Gastrocnemius medialis (tissue), 4 donors: Measurements from ENCODE around the gene TLE1. TPM values are rescaled to one million over a fixed set of nuclear protein-coding genes. Genes with fewer than 3 reads are reported as not detected.
A peak's percentile ranks its signal among the peaks of the same experiment; 100 is the strongest.
"Not testable (repeated sequence)": the region's sequence is repeated elsewhere in the genome, so short reads cannot be mapped to it uniquely, and the experiment has no call there.

Source experiments
- ATAC-seq, 2 donors: fragments of 150-250 bp; one replicate each; pipeline ENCODE4 v1.9.1; 2016
- DNase-seq, 2 donors: peaks; one replicate each; pipeline ENCODE4 v3.0.0-alpha.2; 2019
- H3K27ac ChIP-seq, 4 donors: fragments of 200-600 bp; sonication (generic); 1 replicate in 1 of 4; 2 replicates in 3 of 4; pipeline ENCODE4 v1.5.1; 2016 to 2018; ENCODE audit warnings: mild to moderate bottlenecking in 2 of 4, moderate library complexity in 1 of 4
- H3K27me3 ChIP-seq, 3 donors: fragments of 200-600 bp; sonication (generic) in 2 of 3; 1 replicate in 1 of 3; 2 replicates in 2 of 3; pipeline versions ENCODE4 v1.5.1 to v1.6.0; 2016 to 2019; ENCODE audit warnings: mild to moderate bottlenecking in 1 of 3, moderate library complexity in 1 of 3
- H3K36me3 ChIP-seq, 2 donors: fragments of 200-600 bp; sonication (generic) in 1 of 2; one replicate each; pipeline ENCODE4 v1.5.1; 2017 to 2018
- H3K4me1 ChIP-seq, 2 donors: fragments of 200-600 bp; sonication (generic) in 1 of 2; one replicate each; pipeline ENCODE4 v1.5.1; 2016 to 2017; ENCODE audit warnings: mild to moderate bottlenecking in 2 of 2
- H3K4me3 ChIP-seq, 4 donors: fragments of 200-600 bp; sonication (generic) in 3 of 4; 1 replicate in 1 of 4; 2 replicates in 3 of 4; pipeline ENCODE4 v1.5.1; 2016 to 2019; ENCODE audit warnings: mild to moderate bottlenecking in 2 of 4
- H3K9me3 ChIP-seq, 3 donors: fragments of 200-600 bp; sonication (generic) in 2 of 3; 1 replicate in 1 of 3; 2 replicates in 2 of 3; pipeline ENCODE4 v1.5.1; 2016 to 2019
- CTCF ChIP-seq, 5 experiments: fragments of 450-650 bp in 3 of 5; fragments of 200-600 bp in 2 of 5; sonication (generic) in 2 of 5; IDR thresholded peaks in 4 of 5; conservative IDR thresholded peaks in 1 of 5; 1 replicate in 4 of 5; 2 replicates in 1 of 5; pipeline ENCODE4 v1.5.1; 2016 to 2019; ENCODE audit warnings: antibody characterized with exemption in 5 of 5, mild to moderate bottlenecking in 3 of 5, moderate library complexity in 3 of 5
- POLR2A ChIP-seq, 2 donors: fragments of 450-650 bp; IDR thresholded peaks; one replicate each; pipeline ENCODE4 v1.6.1; 2017; ENCODE audit warnings: antibody characterized with exemption in 2 of 2, mild to moderate bottlenecking in 2 of 2, moderate library complexity in 2 of 2
- in situ Hi-C, 4 donors: fragments of 200-750 bp; cut with MboI; loops; one replicate each; pipeline versions ENCODE4 v1.15.0 to v1.8.0; 2017; ENCODE audit warnings: low sequenced_read_pairs in 4 of 4
- intact Hi-C: fragments of 100-400 bp; cut with DNase I; formaldehyde crosslinking; loops from one replicate; pipeline ENCODE4 v1.15.1; 2023; ENCODE audit warnings: low total_unique reads
- total RNA-seq, 4 donors: library from RNA; depleted of rRNA; stranded (reverse); fragments of >200 nt; gene quantifications; one replicate each; pipeline versions ENCODE4 v1.1.0 to v1.2.3, GENCODE V29; 2016

The TLE1 gene
- total RNA-seq, 4 donors from 2014 or later: 32.0 to 159 (median 55.4) TPM

GRCh38 chr9:81693671-81694378 is 4.5 kb upstream of the TLE1 start:
- Histone ChIP-seq H3K4me3 (no peak overlapping the region), H3K27me3 (no peaks in the 10 kb centered on the region), H3K36me3 (no peaks in the 10 kb centered on the region), H3K4me1 (peaks cover 0 to 4% of the 10 kb centered on the region in 2 donors), H3K9me3 (no peaks in the 10 kb centered on the region), H3K27ac (no peak overlapping the region)
- in situ Hi-C loops (no loop called here), intact Hi-C loops (no loop called here)
- DNase-seq (no peak), ATAC-seq (no peak)
- TF ChIP-seq POLR2A (IDR thresholded peaks at IDR 0.05) (no peak), CTCF (IDR thresholded peaks at IDR 0.05 in 4 of 5, conservative IDR thresholded peaks at IDR 0.05 in 1 of 5) (no peak)

- H3K4me3 ChIP-seq: peak overlapping the region; percentile 74 to 91 (median 82)
- DNase-seq (no peak), ATAC-seq (no peak)
- in situ Hi-C loops: no loop called here
- TF ChIP-seq CTCF (IDR thresholded peaks at IDR 0.05 in 4 of 5, conservative IDR thresholded peaks at IDR 0.05 in 1 of 5) (no peak), POLR2A (IDR thresholded peaks at IDR 0.05) (no peak)
- no peaks in the 10 kb centered on the region for H3K9me3 ChIP-seq
- H3K27ac ChIP-seq: peak overlapping the region; percentile 94 to 98 (median 96)
- no peaks in the 10 kb centered on the region for H3K36me3 ChIP-seq
- no peaks in the 10 kb centered on the region for H3K27me3 ChIP-seq
- peaks cover 15 to 20% of the 10 kb centered on the region in 2 donors for H3K4me1 ChIP-seq
- intact Hi-C loops: no loop called here
Observed at GRCh38 chr9:81690251-81690851, 1.0 kb upstream of the TLE1 start.

- H3K36me3 ChIP-seq, H3K27me3 ChIP-seq, H3K9me3 ChIP-seq, in situ Hi-C loops, DNase-seq: not testable (repeated sequence)
- Histone ChIP-seq H3K4me3 (peak overlapping the region; percentile 74 to 92 (median 86)), H3K4me1 (peaks cover 28 to 34% of the 10 kb centered on the region in 2 donors), H3K27ac (peak overlapping the region; percentile 94 to 98 (median 96))
- intact Hi-C loops: loop anchor here (1.0 to 10.0 kb wide), 8 partner anchors 77 to 1624 kb away; no protein-coding TSS in a partner anchor
- peak in 1 of 2 donors; percentile 25 for ATAC-seq
Observed at GRCh38 chr9:81689093-81689342, 329 bp downstream of the TLE1 start.

GRCh38 chr9:81688262-81689092 is 870 bp downstream of the TLE1 start:
- H3K27me3 ChIP-seq, H3K9me3 ChIP-seq, in situ Hi-C loops, H3K36me3 ChIP-seq: not testable (repeated sequence)
- ATAC-seq: peak; percentile 51 to 53
- Histone ChIP-seq H3K4me1 (peaks cover 34 to 39% of the 10 kb centered on the region in 2 donors), H3K27ac (peak overlapping the region; percentile 94 to 98 (median 96)), H3K4me3 (peak overlapping the region; percentile 74 to 92 (median 86))
- intact Hi-C loops: loop anchor here (1.0 to 10.0 kb wide), 8 partner anchors 76 to 1624 kb away; no protein-coding TSS in a partner anchor
- DNase-seq: peak; percentile 73 to 80
- TF ChIP-seq POLR2A (IDR thresholded peaks at IDR 0.05): peak in 1 of 2 donors; percentile 42

- ATAC-seq (peak in 1 of 2 donors; percentile 3), DNase-seq (peak; percentile 30 to 45)
- no peaks in the 10 kb centered on the region for H3K27me3 ChIP-seq
- intact Hi-C loops (loop anchor here (1.0 to 10.0 kb wide), 9 partner anchors 75 to 1623 kb away; no protein-coding TSS in a partner anchor), in situ Hi-C loops (no loop called here)
- no peaks in the 10 kb centered on the region for H3K9me3 ChIP-seq
- peak overlapping the region; percentile 74 to 92 (median 86) for H3K4me3 ChIP-seq
- TF ChIP-seq CTCF (IDR thresholded peaks at IDR 0.05 in 4 of 5, conservative IDR thresholded peaks at IDR 0.05 in 1 of 5): no peak
- TF ChIP-seq POLR2A (IDR thresholded peaks at IDR 0.05): peak in 1 of 2 donors; percentile 31
- no peaks in the 10 kb centered on the region for H3K36me3 ChIP-seq
- peak overlapping the region; percentile 94 to 98 (median 96) for H3K27ac ChIP-seq
- H3K4me1 ChIP-seq: peaks cover 41 to 47% of the 10 kb centered on the region in 2 donors
Observed at GRCh38 chr9:81687521-81688261, 1.7 kb downstream of the TLE1 start.
